Stimulated activated naive CD4-positive, alpha-beta T cell (primary cell): ENCODE data around the gene EFHC1.

ENCODE experiments used
- DNase-seq, 6 experiments: peaks; one replicate each; lab custom pipeline; 2025; lab: John Stamatoyannopoulos, UW

The EFHC1 gene

DNA sequence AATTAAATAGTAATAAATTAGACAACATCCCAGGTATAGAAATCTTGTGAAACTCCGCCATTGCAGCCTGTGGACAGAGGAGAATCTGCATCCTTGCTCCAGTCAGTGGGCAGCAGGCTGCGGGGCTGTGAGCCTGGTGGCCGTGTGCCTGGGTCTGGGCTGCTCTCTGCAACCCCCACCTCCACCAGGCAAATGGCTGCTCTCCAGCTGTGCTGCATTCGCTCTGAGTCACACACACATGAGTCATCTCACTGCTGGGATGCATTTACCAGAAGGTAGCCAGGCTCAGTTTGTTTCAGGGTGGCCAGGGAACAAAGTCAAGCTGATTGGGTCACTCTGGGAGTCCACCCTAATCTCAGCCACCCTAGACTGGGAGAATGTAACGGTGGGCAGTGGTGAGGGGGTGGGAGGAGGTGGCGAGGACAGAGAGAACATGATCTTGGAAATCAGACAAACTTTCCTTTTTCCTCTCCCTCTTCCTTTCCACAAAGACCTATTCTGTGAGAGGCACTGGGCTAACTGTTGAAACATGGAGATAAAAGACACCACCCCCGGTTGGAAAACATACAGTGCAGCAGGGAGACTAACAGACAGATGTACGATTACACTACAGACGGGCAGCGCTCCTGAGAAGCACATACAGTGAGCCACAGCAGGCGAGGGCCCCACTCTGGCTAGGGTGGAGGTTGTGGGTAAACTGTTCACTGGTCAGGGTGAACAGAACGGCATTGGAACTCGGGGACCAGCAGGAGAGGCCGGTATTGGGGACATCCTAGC lies 97.5 kb downstream of the EFHC1 start:
- DNase-seq, result no peak

DNA sequence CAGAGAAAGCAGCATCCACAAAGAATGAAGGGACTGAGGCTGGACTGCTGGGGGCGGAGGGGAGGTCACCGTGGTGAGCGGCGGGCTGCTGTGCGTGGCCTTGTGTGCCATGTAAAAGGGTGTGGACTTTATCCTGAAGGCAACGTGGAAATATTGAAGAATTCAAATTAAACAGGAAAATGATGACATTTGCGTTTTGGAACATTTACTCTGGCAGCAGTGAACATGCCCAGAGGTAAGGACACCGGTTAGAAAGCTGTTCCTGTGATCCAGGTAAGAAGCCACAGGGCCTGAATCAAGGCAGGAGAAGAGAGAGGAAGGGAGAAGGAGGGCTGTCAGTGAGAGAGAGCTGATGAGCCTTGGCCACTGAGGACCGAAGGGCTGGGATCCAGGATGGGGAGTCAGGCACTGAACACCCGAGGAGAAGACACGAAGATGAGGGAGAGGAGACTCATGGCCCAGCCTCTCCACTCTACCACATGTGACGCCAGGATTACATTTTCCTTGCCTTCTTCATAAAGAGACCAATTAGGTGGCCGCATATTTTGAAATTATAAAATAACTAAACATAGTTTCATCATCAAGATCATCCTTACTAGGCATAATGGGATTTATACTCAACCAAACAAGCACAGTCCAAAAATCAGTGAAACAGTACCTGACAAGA lies 98.3 kb downstream of the EFHC1 start:
- no peak for DNase-seq

DNA sequence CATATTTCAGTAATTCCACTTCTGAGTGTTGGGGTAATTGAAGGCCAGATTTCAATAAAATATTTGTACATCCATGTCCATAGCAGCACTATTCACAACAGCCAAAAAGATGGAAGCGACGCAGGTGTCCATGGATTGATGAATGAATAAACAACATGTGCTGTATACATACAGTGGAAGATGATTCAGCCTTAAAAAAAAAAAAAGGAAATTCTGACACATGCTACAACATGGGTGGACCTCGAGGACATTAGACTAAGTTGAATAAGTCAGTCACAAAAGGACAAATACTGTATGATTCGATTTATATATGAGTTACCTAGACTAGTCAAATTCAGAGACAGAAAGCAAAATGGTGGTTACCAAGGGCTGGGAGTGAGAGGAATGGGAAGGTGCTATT lies 99.5 kb downstream of the EFHC1 start:
- DNase-seq, result no peak

DNA sequence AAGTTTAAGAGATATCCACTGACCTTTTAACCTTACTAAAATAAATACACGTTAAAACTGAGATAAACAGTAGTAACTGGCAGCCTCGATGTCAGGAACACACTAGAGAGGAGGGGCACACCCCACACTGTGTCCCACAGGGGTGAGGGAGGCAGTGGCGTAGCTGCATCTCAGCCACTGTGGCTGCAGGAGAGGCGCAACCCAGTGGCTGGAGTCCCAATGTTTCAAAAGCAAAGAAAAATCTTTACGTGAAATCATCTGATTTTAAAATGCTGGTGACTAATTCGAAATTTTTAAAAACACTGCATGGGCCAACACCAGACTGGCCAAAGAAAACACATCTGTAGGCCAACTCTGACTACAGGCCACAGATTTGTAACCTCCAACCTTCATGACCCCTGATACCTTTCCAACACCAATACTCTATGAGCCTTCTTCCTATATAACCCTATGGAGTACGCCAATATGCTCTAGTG lies 102.0 kb downstream of the EFHC1 start:
- DNase-seq, result no peak

DNA sequence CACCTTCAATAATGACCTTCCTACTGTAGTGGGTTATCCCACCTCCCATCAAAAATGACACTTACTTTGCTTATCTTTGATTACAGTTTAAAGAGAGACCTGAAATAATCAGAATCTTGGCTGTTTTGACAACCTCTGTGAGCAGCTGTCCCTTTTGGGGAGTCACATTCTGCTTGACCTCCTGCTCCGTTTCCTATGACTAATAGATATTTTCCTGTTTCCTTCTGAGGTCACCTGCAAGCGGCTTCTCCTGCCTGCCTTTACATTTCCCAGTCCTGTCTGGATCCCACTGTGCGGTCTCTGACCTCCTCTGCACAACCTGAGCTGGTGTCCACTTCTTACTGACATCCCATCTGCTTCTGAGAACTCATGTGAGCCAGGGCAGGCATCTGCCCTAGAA lies 102.5 kb downstream of the EFHC1 start:
- DNase-seq, result no peak

DNA sequence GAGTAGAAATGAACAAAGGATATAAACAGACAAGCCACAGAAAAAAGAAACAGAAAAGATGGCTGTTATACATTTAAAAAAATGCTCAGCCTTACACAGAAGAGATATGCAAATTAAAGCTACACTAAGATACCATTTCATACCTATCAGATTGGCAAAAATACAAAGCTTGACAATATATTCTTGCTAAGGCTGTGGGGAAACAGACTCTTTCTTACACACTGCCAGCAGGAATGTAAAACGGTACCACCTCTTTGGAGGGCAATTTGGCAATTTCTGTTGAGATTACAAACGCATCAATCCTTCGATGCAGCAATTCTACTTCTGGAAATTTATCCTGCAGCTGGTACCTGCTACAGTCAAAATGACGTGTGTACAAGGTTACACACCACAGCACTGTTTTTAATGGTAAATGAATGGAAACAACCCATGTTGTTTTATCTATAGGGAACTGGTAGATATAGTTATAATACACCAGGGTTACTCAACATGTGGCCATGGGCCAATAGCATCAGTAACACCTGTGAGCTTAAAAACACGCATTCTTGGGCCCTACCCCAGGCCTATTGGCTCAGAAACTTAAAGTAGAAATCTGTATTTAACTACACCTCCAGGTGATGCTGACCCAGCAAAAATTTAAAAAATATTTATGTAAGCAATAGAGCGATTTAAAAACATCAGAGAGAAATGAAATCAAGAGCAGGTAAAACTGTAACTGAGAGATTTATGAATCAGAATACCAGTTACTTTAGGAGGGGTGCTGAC lies 103.4 kb downstream of the EFHC1 start:
- DNase-seq, result no peak

DNA sequence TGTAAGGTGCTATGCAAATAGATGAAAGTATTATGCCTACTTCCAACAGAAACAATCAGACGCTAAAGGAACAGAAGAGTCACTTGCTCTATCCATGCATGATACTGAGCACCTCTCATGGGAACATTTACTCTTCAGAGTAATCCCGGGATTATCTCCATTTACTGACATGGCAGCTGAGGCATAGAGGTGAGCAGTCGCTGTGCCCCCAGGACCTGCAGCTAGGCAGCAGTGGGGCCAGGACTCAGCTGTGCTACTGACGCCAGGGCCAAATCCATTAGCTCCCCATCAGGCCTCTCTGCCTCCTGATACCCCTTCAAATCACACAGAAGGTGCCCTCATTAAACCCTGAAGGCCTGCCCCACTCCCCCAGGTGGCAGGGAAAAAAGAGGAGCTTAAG lies 104.8 kb downstream of the EFHC1 start:
- DNase-seq, result no peak

DNA sequence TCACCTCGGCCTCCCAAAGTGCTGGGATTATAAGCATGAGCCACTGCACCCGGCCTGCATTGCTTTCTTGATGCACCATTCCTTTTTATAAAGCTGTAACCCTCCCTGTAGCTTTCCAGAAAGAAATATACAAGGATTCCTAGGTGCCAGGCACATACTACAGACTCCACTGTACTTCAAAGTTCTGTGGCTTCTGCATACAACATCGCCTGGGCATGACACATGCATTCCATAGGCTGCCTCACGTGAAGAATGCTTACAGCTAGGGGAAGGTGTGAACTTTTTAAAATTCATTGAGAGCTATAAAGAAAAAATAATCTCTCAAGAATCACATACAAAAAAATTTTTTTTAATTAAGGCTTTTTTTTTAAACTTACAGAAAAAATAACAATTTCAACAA lies 106.5 kb downstream of the EFHC1 start:
- no peak for DNase-seq

DNA sequence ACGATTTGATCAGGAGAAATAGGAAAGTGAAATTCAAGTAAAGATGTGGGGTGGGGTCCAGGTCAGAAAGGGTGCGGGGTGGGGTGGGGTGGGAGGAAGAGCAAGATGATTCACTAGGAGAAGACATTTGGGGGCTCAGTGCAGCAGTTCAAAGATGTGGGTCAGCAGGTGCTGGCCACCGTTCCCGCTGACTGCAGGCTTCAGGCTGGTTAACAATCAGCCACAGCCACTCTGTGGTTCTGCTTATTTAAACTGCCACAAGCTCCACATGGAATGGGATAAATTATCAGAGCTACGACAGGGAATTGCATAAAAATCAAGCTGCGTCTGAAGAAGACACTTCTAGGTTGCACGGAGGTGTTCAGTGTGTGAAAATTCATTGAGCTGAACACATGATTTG lies 107.3 kb downstream of the EFHC1 start:
- DNase-seq, result no peak

DNA sequence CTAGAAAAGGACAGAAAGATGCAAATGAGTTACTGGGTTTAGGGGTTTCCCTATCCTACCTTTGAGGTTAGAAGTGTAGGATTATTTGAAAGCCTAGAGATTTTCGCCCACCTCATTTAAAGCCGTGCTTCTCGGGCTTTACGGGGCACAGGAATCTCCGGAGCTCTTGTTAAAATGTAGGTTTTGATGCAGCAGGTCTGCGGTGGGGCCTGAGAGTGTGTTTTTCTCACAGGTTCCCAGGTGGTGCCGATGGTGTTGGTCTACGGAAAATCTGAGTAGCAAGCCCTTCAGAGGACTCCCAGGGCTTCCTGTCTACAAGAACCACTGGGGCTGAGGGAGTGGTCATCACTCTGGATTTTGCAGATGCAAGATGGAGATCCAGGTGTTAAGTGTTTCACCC lies 109.2 kb downstream of the EFHC1 start:
- no peak for DNase-seq

DNA sequence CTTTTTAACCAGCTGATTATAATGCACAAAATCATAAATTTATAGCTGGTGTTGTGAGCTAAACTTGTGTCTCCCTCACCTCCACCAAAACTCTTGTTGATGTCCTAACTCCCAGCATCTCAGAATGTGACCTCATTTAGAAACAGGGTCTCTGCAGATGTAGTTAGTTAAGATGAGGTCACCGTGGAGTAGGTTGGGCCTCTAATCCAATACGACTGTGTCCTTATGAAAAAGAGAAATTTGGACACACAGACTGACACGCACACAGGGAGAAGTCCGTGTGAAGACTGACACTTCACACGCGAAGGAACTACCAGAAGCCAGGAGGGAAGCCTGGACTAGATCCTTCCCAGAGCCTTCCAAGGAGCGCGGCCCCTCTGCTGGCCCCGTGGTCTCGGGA lies 110.2 kb downstream of the EFHC1 start:
- DNase-seq, result no peak

DNA sequence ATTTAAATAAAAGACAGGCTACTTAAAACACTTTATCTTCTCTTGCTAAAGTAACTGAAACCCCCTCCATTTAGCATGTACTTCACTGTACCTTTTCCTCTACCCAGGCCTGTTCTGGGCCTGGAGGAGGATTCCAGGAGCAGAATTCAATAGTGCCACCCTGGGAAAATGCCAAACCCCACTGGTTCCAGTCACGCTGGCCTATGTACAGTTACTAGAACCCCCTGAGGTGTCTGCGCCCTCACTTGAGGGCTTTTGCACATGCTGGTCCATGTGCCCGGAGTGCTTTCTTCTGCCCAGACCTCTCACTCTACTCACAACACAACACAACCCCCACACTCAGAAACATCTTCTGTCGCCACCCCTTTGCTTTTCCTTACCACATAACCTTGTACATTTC lies 111.3 kb downstream of the EFHC1 start:
- no peak for DNase-seq

DNA sequence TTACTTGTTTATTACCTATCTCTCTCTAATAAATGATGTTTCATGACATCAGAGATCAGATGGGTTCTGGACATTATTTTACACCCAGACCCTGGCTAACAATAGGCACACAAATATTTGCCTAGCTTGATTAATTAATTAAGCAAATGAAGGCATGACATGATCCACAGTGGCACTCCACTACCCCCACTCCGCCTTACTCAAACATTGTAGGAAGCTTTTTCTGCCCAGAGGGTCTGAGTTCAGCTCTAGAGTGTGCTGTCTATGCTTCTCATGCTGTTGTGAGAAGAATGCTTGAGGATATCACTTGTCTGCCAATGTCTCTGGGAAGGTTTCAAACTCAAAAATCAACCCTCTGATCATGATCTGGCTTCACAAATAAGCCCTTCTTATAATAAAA lies 111.7 kb downstream of the EFHC1 start:
- no peak for DNase-seq

DNA sequence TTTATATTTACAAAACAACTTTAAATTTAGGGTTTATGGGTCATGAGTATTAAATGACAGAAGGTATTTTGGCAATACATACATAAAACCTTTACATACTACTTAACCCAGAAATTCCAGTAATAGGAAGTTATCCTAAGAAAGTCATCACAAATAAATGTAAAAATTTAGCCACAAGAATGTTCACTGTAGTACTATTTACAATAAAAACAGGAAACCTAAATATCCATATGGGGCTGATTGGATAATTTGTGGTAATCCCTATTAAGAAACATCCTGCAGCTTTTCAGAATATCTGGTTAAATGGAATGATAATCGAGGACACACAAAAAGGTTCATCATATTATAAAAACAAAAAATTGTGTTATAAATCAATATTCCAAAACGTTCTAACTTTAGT lies 112.3 kb downstream of the EFHC1 start:
- DNase-seq, result no peak

DNA sequence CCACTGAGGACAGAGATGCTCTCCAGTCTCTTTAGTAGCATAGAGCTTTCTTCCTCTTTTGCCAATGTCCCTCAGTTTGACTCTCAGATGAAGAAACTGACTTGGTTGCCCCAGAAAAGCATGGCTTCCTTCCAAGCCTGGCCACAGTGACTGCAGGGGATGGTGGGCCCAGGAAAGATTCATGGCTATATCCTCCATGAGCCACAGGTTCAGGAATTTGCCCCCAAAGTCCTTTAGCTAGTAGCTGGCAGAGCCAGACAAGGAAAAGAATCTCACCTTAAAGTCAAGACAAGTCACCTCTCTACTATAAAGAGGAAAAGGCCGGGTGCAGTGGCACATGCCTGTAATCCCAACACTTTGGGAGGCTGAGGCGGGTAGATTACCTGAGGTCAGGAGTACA lies 113.3 kb downstream of the EFHC1 start:
- DNase-seq, result no peak

DNA sequence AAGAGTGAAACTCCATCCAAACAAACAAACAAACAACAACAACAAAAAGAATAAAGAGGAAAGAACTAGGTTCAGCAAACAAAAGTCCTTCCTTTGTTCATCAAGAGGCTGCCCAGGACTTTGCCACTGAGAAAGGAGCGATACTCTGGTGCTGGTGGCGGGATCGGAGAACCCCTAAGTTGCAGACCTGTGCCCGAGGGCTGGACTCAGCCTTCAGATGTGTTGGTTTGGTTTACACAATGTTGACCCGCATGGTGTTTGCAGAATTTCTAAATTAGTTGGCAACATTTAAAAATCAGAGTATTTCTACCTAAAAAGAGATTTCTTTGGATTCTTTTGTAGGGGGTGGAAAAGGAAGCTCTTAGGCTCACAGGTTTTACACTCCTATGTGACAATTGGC lies 114.2 kb downstream of the EFHC1 start:
- no peak for DNase-seq

DNA sequence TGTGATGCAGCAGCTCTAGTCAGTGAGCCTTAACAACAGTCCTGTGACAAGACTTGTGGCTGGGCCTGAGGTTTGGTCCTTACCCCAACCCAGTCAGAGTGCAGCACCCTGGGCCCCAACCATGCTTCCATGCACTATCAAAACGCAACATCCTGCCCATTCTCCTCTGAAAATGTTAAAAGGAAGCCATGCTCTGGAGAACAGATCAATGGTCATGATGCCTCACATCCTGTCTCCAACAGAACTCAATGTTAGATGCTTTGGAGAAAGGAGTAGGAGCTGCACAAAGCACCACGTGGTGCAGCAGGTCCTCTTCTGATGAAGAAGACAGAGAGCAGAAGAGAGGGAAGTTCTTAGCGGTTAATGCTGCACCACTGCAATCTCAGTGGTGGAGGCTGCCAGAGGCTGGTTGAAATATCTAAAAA lies 114.8 kb downstream of the EFHC1 start:
- DNase-seq, result no peak

DNA sequence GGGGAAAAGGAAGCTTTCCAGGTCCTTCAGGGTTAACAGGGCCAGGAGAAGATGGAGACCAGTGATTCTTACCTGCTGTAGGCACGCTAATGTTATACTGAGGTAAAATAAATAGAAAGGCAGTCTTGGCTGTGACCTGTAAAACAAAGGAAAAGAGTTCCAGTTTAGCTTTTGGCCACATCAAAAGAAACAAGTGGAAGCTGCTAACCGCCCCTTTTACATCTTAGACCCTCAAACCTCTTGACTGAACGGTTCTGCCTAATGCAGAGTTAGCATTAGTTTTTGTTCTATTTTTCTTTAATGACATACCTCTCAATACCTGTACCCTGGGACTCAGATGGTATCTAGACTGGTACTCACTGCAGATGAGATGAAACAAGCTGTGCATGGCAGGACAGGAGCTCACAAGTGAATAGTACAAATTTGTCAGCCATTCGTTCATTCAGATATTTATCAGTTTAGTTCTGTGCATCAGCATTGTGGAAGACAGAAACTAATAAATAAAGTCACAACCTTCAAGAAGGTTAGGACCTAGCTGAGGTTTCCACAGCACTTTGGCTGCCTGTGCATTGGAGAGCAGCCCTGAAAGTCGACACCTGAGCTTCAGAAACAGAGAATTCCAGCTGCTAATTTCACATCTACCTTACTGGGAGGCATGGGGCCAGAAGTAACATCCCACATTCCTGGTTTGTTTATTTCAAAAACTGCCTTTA lies 115.7 kb downstream of the EFHC1 start:
- no peak for DNase-seq

DNA sequence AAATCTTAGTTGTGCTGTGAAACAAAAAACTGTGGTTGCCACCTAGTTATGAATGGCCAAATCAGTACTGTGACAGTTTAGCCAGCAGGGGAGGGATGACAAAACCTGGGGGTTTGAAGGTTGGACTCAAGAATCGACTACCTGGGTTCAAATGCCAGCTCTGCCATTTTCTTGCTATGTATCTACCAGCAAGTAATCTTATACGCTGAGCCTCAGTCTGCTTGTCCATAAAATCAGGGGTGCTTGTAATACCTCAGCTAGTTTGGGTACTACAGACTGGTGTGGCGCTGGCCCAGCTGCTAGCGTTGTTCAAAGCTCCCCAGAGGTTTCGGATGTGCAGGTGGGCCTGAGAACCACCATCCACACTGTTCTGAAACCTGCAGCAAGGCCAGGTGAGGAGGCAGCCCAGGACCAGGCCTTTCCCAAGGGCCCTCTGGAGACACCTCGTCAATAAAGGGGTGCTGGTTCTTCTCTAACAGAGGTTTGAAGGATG lies 116.3 kb downstream of the EFHC1 start:
- no peak for DNase-seq

DNA sequence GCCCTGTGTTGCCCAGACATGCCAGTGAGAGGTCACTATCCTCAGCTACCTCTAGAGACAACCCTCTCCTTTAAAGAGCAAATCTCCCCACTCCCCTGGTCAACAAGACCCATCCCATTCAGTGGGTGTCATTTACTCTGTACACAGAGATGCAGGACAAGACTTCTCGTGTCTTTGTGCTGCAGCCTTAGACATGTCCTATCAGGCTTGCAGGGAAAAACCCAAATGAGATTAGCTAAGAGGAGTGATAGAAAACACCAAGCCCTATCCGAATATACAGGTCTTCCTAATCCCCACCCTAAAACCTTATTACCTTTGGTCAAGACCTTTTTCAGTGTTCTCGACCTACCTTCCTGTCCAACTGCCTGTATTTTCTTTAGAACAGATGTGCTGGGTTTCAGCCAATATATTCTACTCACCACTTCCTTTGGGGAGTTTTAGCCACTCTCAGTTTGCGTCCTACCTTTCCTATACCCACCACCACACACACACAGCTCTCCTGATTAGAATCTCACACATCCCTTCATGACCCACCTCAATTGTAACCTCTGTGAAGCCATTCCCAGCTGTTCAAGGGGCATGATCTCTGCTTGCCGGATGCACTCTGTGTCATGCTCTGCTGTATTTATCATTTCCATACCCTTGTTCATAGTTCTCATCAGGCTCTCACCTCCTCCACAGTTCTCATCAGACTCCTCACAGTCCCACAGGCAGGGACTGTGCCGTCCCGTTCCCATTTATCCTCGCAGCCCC lies 117.0 kb downstream of the EFHC1 start:
- DNase-seq, result no peak

DNA sequence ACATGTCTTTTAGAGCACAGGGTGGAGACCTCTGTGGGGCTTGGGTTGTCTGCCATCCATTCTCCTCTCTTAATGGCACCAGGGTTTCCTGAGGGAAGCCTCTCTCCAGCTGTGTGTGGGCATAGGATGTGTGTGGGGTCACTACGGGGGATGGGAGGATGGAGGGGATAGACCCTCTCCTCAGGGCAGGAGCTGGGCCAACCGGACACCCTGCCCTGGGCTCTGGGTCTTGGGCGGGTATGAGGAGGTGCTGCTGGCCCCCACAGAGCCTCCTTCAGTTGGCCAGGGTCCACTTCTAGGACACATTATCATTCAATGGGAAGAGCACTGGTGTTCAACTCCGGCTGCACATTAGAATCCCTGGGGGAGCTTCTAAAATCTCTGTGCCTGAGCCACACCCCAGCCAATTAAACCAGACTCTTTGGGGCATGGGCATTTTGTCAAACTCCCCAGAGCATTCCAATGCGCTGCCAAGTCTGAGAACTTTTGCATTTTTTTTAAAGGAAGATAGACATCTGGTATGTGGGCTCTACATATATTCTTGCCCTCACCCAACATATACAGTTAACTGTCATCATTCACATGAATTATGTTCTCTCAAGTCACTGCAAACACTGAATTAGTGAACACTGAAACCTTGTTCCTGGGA lies 118.2 kb downstream of the EFHC1 start:
- no peak for DNase-seq
